SK-N-SH treated with all-trans-retinoic acid at 6 μM for 48 hours (cell line): ENCODE data around the gene CDHR5.

ENCODE experiments used
- ZFP3 ChIP-seq: fragments of 250-450 bp; sonication (Bioruptor Pico); IDR thresholded peaks from 2 replicates; pipeline ENCODE4 v1.5.0; 2020; ENCODE audit warnings: mild to moderate bottlenecking, moderate library complexity
- ZNF8 ChIP-seq: fragments of 450-650 bp; formaldehyde crosslinking; IDR thresholded peaks from 2 replicates; pipeline ENCODE4 v1.5.0; 2020; ENCODE audit warnings: mild to moderate bottlenecking, moderate library complexity

GRCh38 chr11:574632-575312, 50.0 kb downstream of the CDHR5 start:
- TF ChIP-seq ZFP3 (CRISPR knock-in tag): no peak
- no peak for TF ChIP-seq ZNF8 (CRISPR knock-in tag)
